BLaER1 treated with 17β-estradiol and CSF1 and Interleukin-3, amounts not matched to agents 10 nM and 100 nM (cell line): ENCODE results near the gene LDHD.
"Not testable (repeated sequence)": the region's sequence is repeated elsewhere in the genome, so short reads cannot be mapped to it uniquely, and the experiment has no call there.

Experiments
- H3K27ac ChIP-seq, 11 experiments: shearing (Covaris generic); formaldehyde crosslinking; 2 replicates each; pipeline ENCODE4 v1.8.1; 2022
- H3K27me3 ChIP-seq, 11 experiments: shearing (Covaris generic); formaldehyde crosslinking; 2 replicates each; pipeline ENCODE4 v1.8.1; 2022
- H3K36me3 ChIP-seq, 11 experiments: shearing (Covaris generic); formaldehyde crosslinking; 2 replicates each; pipeline ENCODE4 v1.8.1; 2022
- H3K4me1 ChIP-seq, 10 experiments: shearing (Covaris generic); formaldehyde crosslinking; 2 replicates each; pipeline ENCODE4 v1.8.1; 2022
- H3K4me2 ChIP-seq, 11 experiments: shearing (Covaris generic); formaldehyde crosslinking; 2 replicates each; pipeline ENCODE4 v1.8.1; 2022
- H3K4me3 ChIP-seq, 10 experiments: shearing (Covaris generic); formaldehyde crosslinking; 2 replicates each; pipeline ENCODE4 v1.8.1; 2022
- H3K9ac ChIP-seq, 11 experiments: shearing (Covaris generic); formaldehyde crosslinking; 2 replicates each; pipeline ENCODE4 v1.8.1; 2022
- H3K9me3 ChIP-seq, 11 experiments: shearing (Covaris generic); formaldehyde crosslinking; replicated peaks in 1 of 11; 2 replicates each; pipeline ENCODE4 v1.8.1; 2022
- H4K20me1 ChIP-seq, 11 experiments: shearing (Covaris generic); formaldehyde crosslinking; 2 replicates each; pipeline ENCODE4 v1.8.1; 2022
- Cebpa-rat ChIP-seq, 11 experiments: shearing (Covaris generic); IDR thresholded peaks; 2 replicates each; pipeline ENCODE4 v1.8.1; 2022

LDHD gene

DNA sequence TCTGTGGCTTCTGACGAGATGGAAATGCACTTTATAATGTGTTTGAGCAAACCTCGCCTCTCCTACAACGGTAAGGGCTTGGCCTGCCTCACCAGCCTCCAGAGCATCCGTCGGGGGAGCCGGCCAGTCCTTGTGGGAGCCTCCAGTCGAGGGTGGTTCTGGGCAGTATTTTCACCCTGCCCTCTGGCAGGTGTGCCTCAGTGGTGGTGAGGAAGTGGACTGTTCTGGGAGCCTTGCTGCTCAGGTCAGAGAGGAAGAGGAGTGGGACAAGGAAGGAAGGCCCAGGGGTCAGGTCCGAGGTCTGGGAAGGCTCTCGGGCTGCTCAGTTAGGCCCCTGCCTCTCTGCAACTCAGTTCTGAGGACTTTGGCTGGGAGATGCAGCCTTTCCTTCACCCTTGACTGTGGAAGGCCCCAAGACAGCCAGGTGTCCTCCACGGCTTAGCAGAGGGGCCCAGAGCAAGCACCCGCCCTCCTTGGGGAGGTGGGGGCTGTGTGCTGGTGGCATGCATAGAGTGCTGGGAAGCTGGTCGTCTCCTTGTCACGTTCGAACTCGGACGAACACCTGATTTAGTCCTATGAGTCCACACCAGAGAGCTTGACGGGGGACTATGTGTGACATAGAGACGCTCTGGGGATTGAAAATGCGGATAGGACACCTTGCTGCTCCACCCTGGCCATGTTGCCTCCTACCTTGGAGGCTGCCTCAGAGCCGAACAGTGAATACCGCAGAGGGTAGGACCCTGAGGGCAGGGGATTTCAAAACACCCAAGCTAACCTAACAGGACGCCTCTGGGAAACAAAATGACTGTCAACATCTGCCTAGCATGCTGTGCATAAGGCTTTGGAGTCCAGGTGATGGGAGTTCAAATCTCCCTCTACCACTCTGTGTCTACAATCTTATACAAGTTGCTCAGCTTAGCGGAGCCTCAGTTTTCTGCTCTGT lies 22.7 kb downstream of the LDHD start:
- H3K9ac ChIP-seq, result peak overlapping the region in 3 of 11 experiments; percentile 0 to 27 (median 12); a peak in 1 of 22 replicates
- H3K36me3 ChIP-seq, result peaks cover 7 to 55% (median 28%) of the 10 kb centered on the region in 11 experiments; a peak in 20 of 22 replicates
- no peak overlapping the region for H3K4me3 ChIP-seq
- H3K4me2 ChIP-seq, result peak overlapping the region in 9 of 11 experiments; percentile 2 to 93 (median 80); a peak in 15 of 22 replicates
- TF ChIP-seq Cebpa-rat (IDR thresholded peaks at IDR 0.05), result no peak
- peaks cover 28 to 92% (median 87%) of the 10 kb centered on the region in 10 experiments for H3K4me1 ChIP-seq
- H4K20me1 ChIP-seq, result peaks cover 0 to 100% (median 85%) of the 10 kb centered on the region in 11 experiments; a peak in 18 of 22 replicates
- no peaks in the 10 kb centered on the region for H3K27me3 ChIP-seq
- H3K9me3 ChIP-seq, result no peaks in the 10 kb centered on the region
- peak overlapping the region in 3 of 11 experiments; percentile 3 to 58 (median 54); a peak in 3 of 22 replicates for H3K27ac ChIP-seq

DNA sequence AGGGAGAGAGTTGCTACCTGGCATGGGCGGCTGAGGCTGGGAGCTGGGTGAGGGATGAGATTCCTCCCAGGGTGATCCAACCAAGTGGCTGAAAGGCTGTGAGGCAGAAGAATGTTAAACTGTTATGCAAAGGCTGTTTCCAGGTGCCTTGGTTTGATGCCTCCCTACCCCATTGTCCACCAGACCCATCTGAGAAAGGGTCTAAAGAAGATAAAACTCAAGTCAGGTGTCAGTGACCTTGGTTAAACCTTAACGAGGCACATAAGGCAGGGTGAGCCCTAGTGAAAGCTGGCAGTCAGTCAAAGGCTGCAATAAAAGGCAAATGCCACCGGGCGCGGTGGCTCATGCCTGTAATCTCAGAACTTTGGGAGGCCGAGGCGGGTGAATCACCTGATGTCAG lies 23.8 kb downstream of the LDHD start:
- Histone ChIP-seq H3K9ac (no peak overlapping the region), H3K27me3 (no peaks in the 10 kb centered on the region), H3K4me2 (peak overlapping the region in 4 of 11 experiments; percentile 4 to 75 (median 22); a peak in 6 of 22 replicates), H3K36me3 (peaks cover 7 to 60% (median 28%) of the 10 kb centered on the region in 11 experiments; a peak in 20 of 22 replicates), H3K4me3 (no peak overlapping the region), H3K9me3 (no peaks in the 10 kb centered on the region), H3K27ac (peak overlapping the region in 1 of 11 experiments; percentile 27; a peak in 1 of 22 replicates), H3K4me1 (peaks cover 28 to 92% (median 87%) of the 10 kb centered on the region in 10 experiments), H4K20me1 (peaks cover 0 to 100% (median 84%) of the 10 kb centered on the region in 11 experiments; a peak in 18 of 22 replicates)
- TF ChIP-seq Cebpa-rat (IDR thresholded peaks at IDR 0.05), result no peak

DNA sequence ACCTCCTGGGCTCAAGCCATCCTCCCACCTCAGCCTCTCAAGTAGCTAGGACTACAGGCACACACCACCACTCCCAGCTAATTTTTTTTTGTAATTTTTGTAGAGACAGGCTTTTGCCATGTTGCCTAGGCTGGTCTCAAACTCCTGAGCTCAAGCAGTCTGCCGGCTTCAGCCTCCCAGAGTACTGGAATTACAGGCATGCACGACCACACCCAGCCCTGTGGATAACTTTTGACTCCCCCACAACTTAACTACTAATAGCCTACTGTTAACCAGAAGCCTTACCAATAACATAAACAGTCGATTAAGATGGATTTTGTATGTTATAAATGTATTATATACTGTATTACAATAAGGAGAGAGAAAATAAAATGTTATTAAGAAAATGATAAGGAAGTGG lies 25.0 kb downstream of the LDHD start:
- H3K4me2 ChIP-seq, H3K27ac ChIP-seq, H3K9ac ChIP-seq, H3K9me3 ChIP-seq, H3K27me3 ChIP-seq, H3K4me3 ChIP-seq: not testable (repeated sequence)
- Histone ChIP-seq H3K4me1 (peaks cover 35 to 92% (median 87%) of the 10 kb centered on the region in 10 experiments), H4K20me1 (peaks cover 0 to 100% (median 85%) of the 10 kb centered on the region in 11 experiments; a peak in 18 of 22 replicates), H3K36me3 (peaks cover 7 to 52% (median 28%) of the 10 kb centered on the region in 11 experiments; a peak in 20 of 22 replicates)

DNA sequence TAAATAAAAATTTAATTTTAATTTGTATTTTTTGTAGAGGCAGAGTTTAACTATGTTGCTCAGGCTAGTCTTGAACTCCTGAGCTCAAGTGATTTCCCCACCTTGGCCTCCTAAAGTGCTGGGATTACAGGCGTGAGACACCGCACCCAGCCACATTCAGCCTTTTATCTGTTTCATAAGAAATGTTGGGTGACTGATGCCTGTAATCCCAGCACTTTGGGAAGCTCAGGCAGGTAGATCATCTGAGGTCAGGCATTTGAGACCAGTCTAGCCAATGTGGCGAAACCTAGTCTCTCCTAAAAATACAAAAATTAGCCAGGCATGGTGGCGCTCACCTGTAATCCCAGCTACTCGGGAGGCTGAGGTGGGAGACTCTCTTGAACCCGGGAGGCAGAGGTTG lies 25.7 kb downstream of the LDHD start:
- H3K4me1 ChIP-seq, result peaks cover 40 to 92% (median 87%) of the 10 kb centered on the region in 10 experiments
- not testable (repeated sequence) for H3K9me3 ChIP-seq, H3K4me3 ChIP-seq, H3K9ac ChIP-seq, H3K27me3 ChIP-seq
- H3K4me2 ChIP-seq, result peak overlapping the region in 1 of 11 experiments; percentile 91; a peak in 1 of 22 replicates
- peaks cover 7 to 50% (median 23%) of the 10 kb centered on the region in 11 experiments; a peak in 20 of 22 replicates for H3K36me3 ChIP-seq
- peak overlapping the region in 1 of 11 experiments; percentile 73; a peak in 1 of 22 replicates for H3K27ac ChIP-seq
- peaks cover 0 to 100% (median 90%) of the 10 kb centered on the region in 11 experiments; a peak in 17 of 22 replicates for H4K20me1 ChIP-seq

DNA sequence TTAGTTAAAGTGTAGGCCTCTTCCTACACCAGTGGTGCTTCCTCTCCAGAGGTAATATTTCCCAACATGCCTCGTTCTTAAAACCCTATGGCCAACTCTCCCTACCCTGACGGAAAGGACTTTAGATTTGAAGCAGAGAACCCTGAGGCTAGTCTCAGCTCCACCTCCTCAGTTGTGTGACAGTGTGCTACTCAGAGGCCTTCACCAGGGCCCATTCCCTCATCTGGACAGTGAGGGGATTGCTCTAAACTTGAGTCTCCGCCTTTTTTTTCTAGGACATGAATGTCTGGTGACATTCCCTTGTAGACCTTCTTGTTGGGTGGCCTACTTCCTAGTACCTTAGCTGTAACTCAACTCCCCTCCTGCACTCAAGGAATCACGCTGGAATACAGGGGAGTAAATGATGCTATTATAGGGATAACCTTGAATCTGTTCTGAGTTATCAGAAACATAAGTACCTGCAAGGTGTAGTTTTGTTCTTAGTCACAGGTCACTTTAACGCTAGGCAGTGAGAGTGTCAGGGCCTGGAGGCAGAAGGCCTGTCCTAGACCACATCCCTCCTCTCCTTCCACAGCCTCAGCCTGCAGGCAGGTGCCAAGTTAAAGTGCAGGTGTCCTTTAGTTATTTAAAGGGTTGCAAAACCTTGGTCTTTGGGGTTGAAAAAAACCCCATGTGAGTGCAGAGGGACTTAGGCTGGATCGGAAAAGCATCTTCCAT lies 26.9 kb downstream of the LDHD start:
- peaks cover 7 to 50% (median 14%) of the 10 kb centered on the region in 11 experiments; a peak in 17 of 22 replicates for H3K36me3 ChIP-seq
- H3K4me1 ChIP-seq, result peaks cover 33 to 92% (median 86%) of the 10 kb centered on the region in 10 experiments
- H3K4me3 ChIP-seq, result no peak overlapping the region
- H4K20me1 ChIP-seq, result peaks cover 0 to 97% (median 78%) of the 10 kb centered on the region in 11 experiments; a peak in 17 of 22 replicates
- no peaks in the 10 kb centered on the region for H3K27me3 ChIP-seq
- no peaks in the 10 kb centered on the region for H3K9me3 ChIP-seq
- no peak overlapping the region for H3K9ac ChIP-seq
- H3K27ac ChIP-seq, result peak overlapping the region in 2 of 11 experiments; percentile 14 to 73; a peak in 3 of 22 replicates
- H3K4me2 ChIP-seq, result peak overlapping the region; percentile 4 to 91 (median 69); a peak in 14 of 22 replicates
- TF ChIP-seq Cebpa-rat (IDR thresholded peaks at IDR 0.05), result no peak

DNA sequence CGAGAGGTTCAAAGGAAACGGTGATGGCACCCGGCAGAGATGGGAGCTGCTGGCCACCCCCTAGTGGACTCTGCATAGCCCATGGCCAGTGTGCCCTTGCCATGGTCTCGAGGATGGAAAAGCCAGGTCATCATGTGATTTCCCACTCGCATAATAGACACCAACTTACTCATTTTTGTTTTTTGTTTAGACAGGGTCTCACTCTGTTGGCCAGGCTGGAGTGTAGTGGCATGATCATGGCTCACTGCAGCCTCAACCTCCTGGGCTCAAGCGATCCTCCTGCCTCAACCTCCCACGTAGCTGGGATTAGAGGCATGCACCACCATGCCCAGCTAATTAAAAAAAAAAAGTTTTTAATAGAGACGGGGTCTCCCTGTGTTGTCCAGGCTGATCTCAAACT lies 27.6 kb downstream of the LDHD start:
- TF ChIP-seq Cebpa-rat (IDR thresholded peaks at IDR 0.05), result no peak
- peaks cover 0 to 97% (median 78%) of the 10 kb centered on the region in 11 experiments; a peak in 17 of 22 replicates for H4K20me1 ChIP-seq
- H3K9me3 ChIP-seq, result no peaks in the 10 kb centered on the region
- H3K9ac ChIP-seq, result no peak overlapping the region
- H3K36me3 ChIP-seq, result peaks cover 0 to 50% (median 12%) of the 10 kb centered on the region in 11 experiments; a peak in 15 of 22 replicates
- peak overlapping the region; percentile 4 to 91 (median 73); a peak in 16 of 22 replicates for H3K4me2 ChIP-seq
- H3K27ac ChIP-seq, result peak overlapping the region in 2 of 11 experiments; percentile 14 to 73; a peak in 2 of 22 replicates
- H3K27me3 ChIP-seq, result no peaks in the 10 kb centered on the region
- H3K4me1 ChIP-seq, result peaks cover 33 to 92% (median 86%) of the 10 kb centered on the region in 10 experiments
- no peak overlapping the region for H3K4me3 ChIP-seq

DNA sequence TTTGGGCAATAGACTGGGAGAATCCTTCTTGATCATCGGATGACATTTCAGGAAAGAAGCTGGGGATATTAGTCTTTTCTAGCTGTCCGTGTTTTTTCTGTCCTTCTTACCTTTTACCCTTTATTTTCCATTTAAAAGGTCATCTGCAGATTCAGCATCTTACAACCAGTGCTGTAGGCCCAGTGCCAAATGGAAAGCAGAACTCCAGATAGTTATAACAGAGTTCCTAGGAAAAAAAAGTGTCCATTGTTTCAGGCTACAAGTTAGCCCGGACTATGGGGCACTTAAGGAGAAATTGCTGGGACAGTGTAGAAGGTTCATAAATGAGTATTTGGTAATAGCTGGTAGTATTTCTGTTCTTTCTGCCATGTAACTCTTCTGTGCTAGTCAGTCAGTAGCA lies 28.4 kb downstream of the LDHD start:
- Histone ChIP-seq H3K9ac (peak overlapping the region in 2 of 11 experiments; percentile 38 to 59; a peak in 3 of 22 replicates), H3K4me1 (peaks cover 33 to 92% (median 86%) of the 10 kb centered on the region in 10 experiments), H4K20me1 (peaks cover 0 to 97% (median 78%) of the 10 kb centered on the region in 11 experiments; a peak in 17 of 22 replicates), H3K27ac (peak overlapping the region in 6 of 11 experiments; percentile 58 to 73 (median 68); a peak in 10 of 22 replicates), H3K4me3 (no peak overlapping the region), H3K27me3 (no peaks in the 10 kb centered on the region), H3K9me3 (no peaks in the 10 kb centered on the region), H3K4me2 (peak overlapping the region; percentile 69 to 91 (median 82); a peak in 20 of 22 replicates), H3K36me3 (peaks cover 0 to 44% (median 6%) of the 10 kb centered on the region in 11 experiments; a peak in 10 of 22 replicates)
- TF ChIP-seq Cebpa-rat (IDR thresholded peaks at IDR 0.05), result no peak

DNA sequence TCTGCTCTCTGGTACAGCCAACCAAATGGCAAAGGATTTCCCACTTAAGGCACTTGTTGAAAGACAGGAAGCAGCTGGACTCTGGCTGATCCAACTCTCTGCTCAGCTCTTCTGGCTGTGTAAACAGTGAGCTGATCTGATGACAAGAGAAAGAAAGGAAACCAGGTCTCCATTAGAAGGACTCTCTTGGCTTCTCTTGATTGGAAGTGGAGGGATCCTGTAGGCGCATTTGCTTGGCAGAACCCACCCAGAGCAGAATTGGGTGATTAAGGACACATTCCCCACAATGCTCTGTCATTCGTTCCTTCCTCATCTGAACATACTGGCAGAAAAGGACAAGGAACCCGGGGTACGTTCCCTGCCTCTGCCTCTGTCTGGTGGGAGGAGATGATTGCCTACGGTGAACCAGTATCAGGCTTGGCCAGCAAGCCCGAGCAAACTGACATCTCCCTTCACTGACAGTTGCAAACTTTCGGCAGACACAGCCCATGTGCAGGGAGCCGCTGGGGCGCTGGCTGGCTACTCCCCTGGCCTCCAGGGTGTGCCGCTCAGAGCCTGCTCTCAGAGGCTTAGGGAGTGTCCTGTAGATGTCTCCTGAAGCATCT lies 29.1 kb downstream of the LDHD start:
- TF ChIP-seq Cebpa-rat (IDR thresholded peaks at IDR 0.05), result no peak
- peaks cover 33 to 92% (median 86%) of the 10 kb centered on the region in 10 experiments for H3K4me1 ChIP-seq
- H3K9ac ChIP-seq, result peak overlapping the region in 9 of 11 experiments; percentile 22 to 69 (median 47); a peak in 15 of 22 replicates
- peaks cover 0 to 43% (median 6%) of the 10 kb centered on the region in 11 experiments; a peak in 11 of 22 replicates for H3K36me3 ChIP-seq
- peak overlapping the region in 1 of 10 experiments; percentile 11; a peak in 1 of 20 replicates for H3K4me3 ChIP-seq
- H3K9me3 ChIP-seq, result no peaks in the 10 kb centered on the region
- no peaks in the 10 kb centered on the region for H3K27me3 ChIP-seq
- peak overlapping the region; percentile 15 to 73 (median 61); a peak in 20 of 22 replicates for H3K27ac ChIP-seq
- H3K4me2 ChIP-seq, result peak overlapping the region; percentile 69 to 91 (median 82)
- H4K20me1 ChIP-seq, result peaks cover 0 to 97% (median 70%) of the 10 kb centered on the region in 11 experiments; a peak in 17 of 22 replicates
